H1 (cell line): ENCODE measurements around the gene SMYD3.

Experiments
- BRCA1 ChIP-seq: IDR thresholded peaks from 2 replicates; pipeline ENCODE4 v1.6.1; 2012; ENCODE audit warnings: low read depth, low read length, improper control_type of control experiment
- CTCF ChIP-seq, 3 experiments: IDR thresholded peaks; 1 replicate in 2 of 3; 2 replicates in 1 of 3; pipeline versions ENCODE4 v1.5.1 to v1.6.1; 2011; ENCODE audit warnings: low read length in 3 of 3, mild to moderate bottlenecking in 3 of 3, inconsistent platforms in 2 of 3, low read depth in 1 of 3, moderate library complexity in 1 of 3; ENCODE audit not compliant: insufficient read depth in 1 of 3; ENCODE audit errors: control extremely low read depth in 1 of 3
- POLR2A ChIP-seq, 2 experiments: IDR thresholded peaks; 1 replicate in 1 of 2; 2 replicates in 1 of 2; pipeline ENCODE4 v1.6.1; 2011; ENCODE audit warnings: low read depth in 2 of 2, low read length in 2 of 2, mild to moderate bottlenecking in 2 of 2; ENCODE audit errors: control extremely low read depth in 1 of 2
- RAD21 ChIP-seq, 2 experiments: IDR thresholded peaks in 1 of 2; conservative IDR thresholded peaks in 1 of 2; 2 replicates each; pipeline ENCODE4 v1.6.1; 2011; ENCODE audit warnings: low read depth in 2 of 2, low read length in 2 of 2, improper control_type of control experiment in 1 of 2, inconsistent platforms in 1 of 2, mild to moderate bottlenecking in 1 of 2, moderate library complexity in 1 of 2
- SRF ChIP-seq: IDR thresholded peaks from 2 replicates; pipeline ENCODE4 v1.6.1; 2011; ENCODE audit warnings: mild to moderate bottlenecking, low read depth, low read length, moderate library complexity

- TF ChIP-seq CTCF (IDR thresholded peaks at IDR 0.05; ENCODE audit: control extremely low read depth in 1 of 3, insufficient read depth in 1 of 3, low read depth in 1 of 3, low read length in 3 of 3) (no peak), POLR2A (IDR thresholded peaks at IDR 0.05; ENCODE audit: control extremely low read depth in 1 of 2, low read depth in 2 of 2, low read length in 2 of 2) (no peak), BRCA1 (no peak), RAD21 (IDR thresholded peaks at IDR 0.05 in 1 of 2, conservative IDR thresholded peaks at IDR 0.05 in 1 of 2; ENCODE audit: low read depth in 2 of 2, low read length in 2 of 2) (no peak), SRF (no peak)
Observed at GRCh38 chr1:246169486-246169885, 337.6 kb downstream of the SMYD3 start.
